Fibroblast of upper back skin (primary cell): Measurements from ENCODE around the gene SLC7A14.

ENCODE experiments used
- DNase-seq: peaks from one replicate; pipeline ENCODE4 v3.0.0-alpha.2; 2013

Gene SLC7A14

GRCh38 chr3:170531657-170532335, 54.1 kb downstream of the SLC7A14 start:
- DNase-seq: peak; percentile 46

- no peak for DNase-seq
These were observed 54.8 kb downstream of the SLC7A14 start for GRCh38 chr3:170531054-170531453.

- no peak for DNase-seq
These were observed 56.0 kb downstream of the SLC7A14 start for GRCh38 chr3:170529912-170530311.

- DNase-seq: no peak
These were observed 56.5 kb downstream of the SLC7A14 start for GRCh38 chr3:170529346-170529745.

- no peak for DNase-seq
These were observed 57.1 kb downstream of the SLC7A14 start for GRCh38 chr3:170528726-170529125.

- DNase-seq: peak; percentile 63
These were observed 61.8 kb downstream of the SLC7A14 start for GRCh38 chr3:170524073-170524472.

GRCh38 chr3:170523248-170523647, 62.6 kb downstream of the SLC7A14 start:
- DNase-seq: peak; percentile 48

- DNase-seq: no peak
These were observed 63.7 kb downstream of the SLC7A14 start for GRCh38 chr3:170522201-170522600.

- peak; percentile 59 for DNase-seq
These were observed 64.9 kb downstream of the SLC7A14 start for GRCh38 chr3:170520996-170521395.

GRCh38 chr3:170517242-170517945, 68.5 kb downstream of the SLC7A14 start:
- peak; percentile 32 for DNase-seq

GRCh38 chr3:170513642-170514041, 72.2 kb downstream of the SLC7A14 start:
- no peak for DNase-seq

- no peak for DNase-seq
These were observed 74.5 kb downstream of the SLC7A14 start for GRCh38 chr3:170511371-170511770.

- DNase-seq: no peak
These were observed 77.0 kb downstream of the SLC7A14 start for GRCh38 chr3:170508839-170509238.

- no peak for DNase-seq
These were observed 77.6 kb downstream of the SLC7A14 start for GRCh38 chr3:170508291-170508690.

- no peak for DNase-seq
These were observed 78.8 kb downstream of the SLC7A14 start for GRCh38 chr3:170507063-170507462.

- peak; percentile 50 for DNase-seq
These were observed 79.3 kb downstream of the SLC7A14 start for GRCh38 chr3:170506556-170506955.

GRCh38 chr3:170502297-170502696, 83.6 kb downstream of the SLC7A14 start:
- peak; percentile 69 for DNase-seq

GRCh38 chr3:170500995-170501394, 84.9 kb downstream of the SLC7A14 start:
- DNase-seq: no peak

- no peak for DNase-seq
These were observed 85.4 kb downstream of the SLC7A14 start for GRCh38 chr3:170500462-170500861.

GRCh38 chr3:170499562-170500156, 86.2 kb downstream of the SLC7A14 start:
- DNase-seq: peak; percentile 60

GRCh38 chr3:170497207-170498095, 88.4 kb downstream of the SLC7A14 start:
- no peak for DNase-seq

GRCh38 chr3:170496868-170497140, 89.1 kb downstream of the SLC7A14 start:
- DNase-seq: no peak
